HEK293 (cell line): ENCODE data around the gene PLEKHA6.
A peak's percentile ranks its signal among the peaks of the same experiment; 100 is the strongest.

ENCODE experiments used
- CTCF ChIA-PET: fragments of 350-600 bp; formaldehyde crosslinking; extraction: SDS; loops from one replicate; lab custom pipeline; 2021; ENCODE audit warnings: antibody characterized with exemption; lab: Yijun Ruan, JAX
- POLR2A ChIA-PET: fragments of 300-600 bp; formaldehyde crosslinking; extraction: SDS; loops from one replicate; lab custom pipeline; 2020; ENCODE audit warnings: antibody characterized with exemption, inconsistent platforms; lab: Yijun Ruan, JAX
- H3K27ac ChIP-seq: fragments of 200-500 bp; sonication (Bioruptor generic); 2 replicates; pipeline ENCODE4 v1.5.1; 2014; ENCODE audit warnings: low read depth, low read length, control low read depth, inconsistent platforms; ENCODE audit errors: extremely low read depth
- H3K36me3 ChIP-seq, 2 experiments: fragments of 200-500 bp in 1 of 2; sonication (Bioruptor generic) in 1 of 2; 1 replicate in 1 of 2; 2 replicates in 1 of 2; pipeline ENCODE4 v1.5.1; 2014 to 2017; ENCODE audit warnings: inconsistent platforms in 2 of 2, low read length in 2 of 2; ENCODE audit not compliant: control insufficient read depth in 2 of 2, insufficient read depth in 1 of 2
- H3K4me1 ChIP-seq: fragments of 200-500 bp; sonication (Bioruptor generic); 2 replicates; pipeline ENCODE4 v1.5.1; 2014; ENCODE audit warnings: mild to moderate bottlenecking, low read length, inconsistent platforms; ENCODE audit not compliant: control insufficient read depth, insufficient read depth
- H3K4me3 ChIP-seq: 2 replicates; pipeline ENCODE4 v1.5.1; 2011; ENCODE audit warnings: low read depth, mild to moderate bottlenecking, control low read depth, low read length, moderate library complexity
- H3K9me3 ChIP-seq: fragments of 200-500 bp; sonication (Bioruptor generic); 2 replicates; pipeline ENCODE4 v1.5.1; 2014; ENCODE audit warnings: low read depth, low read length, inconsistent platforms; ENCODE audit not compliant: control insufficient read depth, insufficient read depth
- AEBP2 ChIP-seq: fragments of 450-650 bp; formaldehyde crosslinking; IDR thresholded peaks from 2 replicates; pipeline ENCODE4 v1.5.1; 2016; ENCODE audit warnings: missing biosample characterization, missing genetic modification characterization, borderline replicate concordance
- BCL11B ChIP-seq: fragments of 450-650 bp; formaldehyde crosslinking; IDR thresholded peaks from 2 replicates; pipeline ENCODE4 v1.5.1; 2016; ENCODE audit warnings: low read depth, missing biosample characterization, missing genetic modification characterization
- FEZF1 ChIP-seq: fragments of 450-650 bp; formaldehyde crosslinking; IDR thresholded peaks from 2 replicates; pipeline ENCODE4 v1.5.1; 2016; ENCODE audit warnings: missing biosample characterization, missing genetic modification characterization
- GLI2 ChIP-seq: fragments of 450-650 bp; formaldehyde crosslinking; IDR thresholded peaks from 2 replicates; pipeline ENCODE4; 2017; ENCODE audit warnings: missing biosample characterization, missing genetic modification characterization, low read depth, borderline replicate concordance
- ZNF121 ChIP-seq: fragments of 450-650 bp; formaldehyde crosslinking; IDR thresholded peaks from 2 replicates; pipeline ENCODE4 v1.5.1; 2016; ENCODE audit warnings: missing biosample characterization, missing genetic modification characterization
- ZNF148 ChIP-seq: fragments of 450-650 bp; formaldehyde crosslinking; IDR thresholded peaks from 2 replicates; pipeline ENCODE4 v1.5.0; 2017; ENCODE audit warnings: missing biosample characterization, missing genetic modification characterization, borderline replicate concordance
- ZNF433 ChIP-seq: fragments of 450-650 bp; formaldehyde crosslinking; IDR thresholded peaks from 2 replicates; pipeline ENCODE4 v1.5.1; 2016; ENCODE audit warnings: missing biosample characterization, missing genetic modification characterization, low read depth
- ZNF510 ChIP-seq: fragments of 450-650 bp; formaldehyde crosslinking; IDR thresholded peaks from 2 replicates; pipeline ENCODE4 v1.5.1; 2018; ENCODE audit warnings: mild to moderate bottlenecking, missing genetic modification characterization, missing biosample characterization; ENCODE audit not compliant: insufficient replicate concordance
- ZNF596 ChIP-seq: fragments of 450-650 bp; IDR thresholded peaks from 2 replicates; pipeline ENCODE4 v1.5.0; 2018; ENCODE audit warnings: missing biosample characterization, mild to moderate bottlenecking, missing genetic modification characterization, moderate library complexity
- ZNF629 ChIP-seq: fragments of 450-650 bp; formaldehyde crosslinking; IDR thresholded peaks from 2 replicates; pipeline ENCODE4 v1.5.1; 2017; ENCODE audit warnings: missing biosample characterization, missing genetic modification characterization
- TF ChIP-seq, protein P1 (sequence below): fragments of 450-650 bp; formaldehyde crosslinking; optimal IDR thresholded peaks from 2 replicates; pipeline ENCODE3; 2016; ENCODE audit warnings: missing biosample characterization, mild to moderate bottlenecking, missing genetic modification characterization
- TF ChIP-seq, protein P2 (sequence below): fragments of 450-650 bp; formaldehyde crosslinking; IDR thresholded peaks from 2 replicates; pipeline ENCODE4 v1.5.1; 2017; ENCODE audit warnings: missing biosample characterization, missing genetic modification characterization

Gene PLEKHA6

GRCh38 chr1:204340081-204340889 is 19.4 kb downstream of the PLEKHA6 start (continued):
- no peak for TF ChIP-seq AEBP2 (tag by site-specific recombination)

DNA sequence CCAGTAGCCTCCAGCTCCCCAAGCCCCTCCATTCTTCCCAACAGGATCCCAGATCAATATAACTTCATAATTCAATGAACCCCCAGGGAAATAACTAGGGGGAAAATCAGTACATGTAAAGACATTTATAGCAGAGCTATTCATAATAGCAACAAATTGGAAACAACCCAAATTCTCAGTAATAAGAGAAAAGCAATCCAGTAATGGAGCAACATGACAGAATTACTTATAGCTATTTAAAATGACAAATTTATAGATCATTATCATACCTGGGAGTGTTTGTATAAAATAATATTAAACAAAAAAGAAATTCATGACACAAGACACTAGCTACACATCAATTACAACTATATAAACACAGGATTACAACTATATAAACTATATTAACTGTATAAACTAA is 20.2 kb downstream of the PLEKHA6 start:
- no peak overlapping the region for H3K27ac ChIP-seq
- peaks cover 3% of the 10 kb centered on the region for H3K4me1 ChIP-seq
- ChIA-PET CTCF (interaction anchor here (0.7 to 1.6 kb wide), 4 partner anchors 12 to 177 kb away, joined by 3 to 6 read pairs (median 3); no protein-coding TSS in a partner anchor), POLR2A (no interaction called here)
- TF ChIP-seq, protein P1, sequence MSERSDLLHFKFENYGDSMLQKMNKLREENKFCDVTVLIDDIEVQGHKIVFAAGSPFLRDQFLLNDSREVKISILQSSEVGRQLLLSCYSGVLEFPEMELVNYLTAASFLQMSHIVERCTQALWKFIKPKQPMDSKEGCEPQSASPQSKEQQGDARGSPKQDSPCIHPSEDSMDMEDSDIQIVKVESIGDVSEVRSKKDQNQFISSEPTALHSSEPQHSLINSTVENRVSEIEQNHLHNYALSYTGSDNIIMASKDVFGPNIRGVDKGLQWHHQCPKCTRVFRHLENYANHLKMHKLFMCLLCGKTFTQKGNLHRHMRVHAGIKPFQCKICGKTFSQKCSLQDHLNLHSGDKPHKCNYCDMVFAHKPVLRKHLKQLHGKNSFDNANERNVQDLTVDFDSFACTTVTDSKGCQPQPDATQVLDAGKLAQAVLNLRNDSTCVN = no peak
- peak; percentile 5; the same call in 1 of the 2 replicates for TF ChIP-seq FEZF1 (tag by site-specific recombination)
- TF ChIP-seq ZNF596 (tag by site-specific recombination) = no peak
- no peak for TF ChIP-seq ZNF510 (tag by site-specific recombination)
- no peak for TF ChIP-seq ZNF433 (tag by site-specific recombination)
- TF ChIP-seq GLI2 (tag by site-specific recombination) = no peak
- no peak for TF ChIP-seq BCL11B
- TF ChIP-seq, protein P2, sequence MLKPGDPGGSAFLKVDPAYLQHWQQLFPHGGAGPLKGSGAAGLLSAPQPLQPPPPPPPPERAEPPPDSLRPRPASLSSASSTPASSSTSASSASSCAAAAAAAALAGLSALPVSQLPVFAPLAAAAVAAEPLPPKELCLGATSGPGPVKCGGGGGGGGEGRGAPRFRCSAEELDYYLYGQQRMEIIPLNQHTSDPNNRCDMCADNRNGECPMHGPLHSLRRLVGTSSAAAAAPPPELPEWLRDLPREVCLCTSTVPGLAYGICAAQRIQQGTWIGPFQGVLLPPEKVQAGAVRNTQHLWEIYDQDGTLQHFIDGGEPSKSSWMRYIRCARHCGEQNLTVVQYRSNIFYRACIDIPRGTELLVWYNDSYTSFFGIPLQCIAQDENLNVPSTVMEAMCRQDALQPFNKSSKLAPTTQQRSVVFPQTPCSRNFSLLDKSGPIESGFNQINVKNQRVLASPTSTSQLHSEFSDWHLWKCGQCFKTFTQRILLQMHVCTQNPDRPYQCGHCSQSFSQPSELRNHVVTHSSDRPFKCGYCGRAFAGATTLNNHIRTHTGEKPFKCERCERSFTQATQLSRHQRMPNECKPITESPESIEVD (tag by site-specific recombination) = peak; percentile 24; the same call in 1 of the 2 replicates
- no peak for TF ChIP-seq ZNF121 (tag by site-specific recombination)
- no peak for TF ChIP-seq ZNF629 (tag by site-specific recombination)
- no peaks in the 10 kb centered on the region for H3K36me3 ChIP-seq
- no peak overlapping the region for H3K4me3 ChIP-seq
- H3K9me3 ChIP-seq = no peaks in the 10 kb centered on the region

DNA sequence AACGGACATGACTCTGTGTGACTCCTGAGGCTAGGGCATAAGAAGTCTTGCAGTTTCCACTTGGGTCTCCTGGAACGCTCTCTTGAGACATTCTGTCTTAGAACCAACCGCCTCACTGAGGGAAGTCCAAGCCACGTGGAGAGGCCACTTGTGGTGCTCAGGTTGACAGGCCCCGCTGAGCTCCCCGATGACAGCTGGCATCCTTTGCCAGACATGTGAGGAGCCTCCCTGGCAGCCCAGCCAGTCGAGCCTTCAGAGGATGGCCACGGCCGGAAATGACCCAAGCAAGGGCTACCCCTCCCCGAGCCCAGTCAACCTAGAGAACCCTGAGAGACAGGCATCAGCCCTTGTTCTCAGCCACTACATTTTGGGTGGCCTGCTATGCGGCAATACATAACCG is 20.7 kb downstream of the PLEKHA6 start:
- ChIA-PET CTCF (interaction anchor here (0.7 to 1.6 kb wide), 3 partner anchors 60 to 177 kb away, joined by 3 to 6 read pairs (median 3); no protein-coding TSS in a partner anchor), POLR2A (no interaction called here)
- H3K27ac ChIP-seq = no peak overlapping the region
- H3K4me1 ChIP-seq = peaks cover 3% of the 10 kb centered on the region
- H3K36me3 ChIP-seq = no peaks in the 10 kb centered on the region
- no peak for TF ChIP-seq ZNF148 (tag by site-specific recombination)
- H3K4me3 ChIP-seq = no peak overlapping the region
- no peaks in the 10 kb centered on the region for H3K9me3 ChIP-seq
